DOHH2 (cell line): Measurements from ENCODE around the gene RNF112.
A peak's percentile ranks its signal among the peaks of the same experiment; 100 is the strongest.

ENCODE experiments used
- EZH2phosphoT487 ChIP-seq: fragments of 200-600 bp; sonication (generic); IDR thresholded peaks from 2 replicates; pipeline ENCODE4 v1.6.1; 2017; ENCODE audit warnings: borderline replicate concordance, mild to moderate bottlenecking, antibody characterized with exemption, low read length, moderate library complexity, mixed read lengths
- TF ChIP-seq, protein P1 (sequence below): fragments of 200-600 bp; sonication (generic); IDR thresholded peaks from one replicate; pipeline ENCODE4 v1.5.1; 2014; ENCODE audit warnings: antibody characterized with exemption, mild to moderate bottlenecking, low read depth, low read length; ENCODE audit not compliant: poor library complexity, severe bottlenecking

DNA sequence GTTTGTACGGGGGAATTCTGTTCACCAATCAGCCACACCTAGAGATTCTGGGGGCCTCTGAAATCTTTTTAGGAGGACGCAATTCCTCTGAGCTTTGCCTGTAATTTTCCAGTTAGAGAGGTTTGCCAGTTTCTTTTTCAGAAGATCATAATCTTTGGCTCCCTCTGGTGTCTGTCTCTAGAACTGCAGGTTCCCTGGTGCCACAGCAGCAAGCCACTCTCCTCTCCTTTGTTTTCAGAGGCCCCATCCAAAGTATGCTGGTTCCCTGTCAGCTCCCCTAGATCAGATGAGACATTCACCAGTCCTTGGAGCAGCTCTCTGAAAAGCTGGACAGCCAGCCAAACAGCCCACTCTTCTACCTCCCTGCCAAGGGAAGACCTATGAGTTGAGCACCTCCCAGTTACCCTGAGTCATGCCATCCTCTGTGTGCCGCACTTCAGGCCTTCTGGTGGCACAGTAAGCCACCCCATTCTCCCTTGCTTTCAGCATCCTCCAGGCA, 36.1 kb downstream of the RNF112 start:
- TF ChIP-seq, protein P1, sequence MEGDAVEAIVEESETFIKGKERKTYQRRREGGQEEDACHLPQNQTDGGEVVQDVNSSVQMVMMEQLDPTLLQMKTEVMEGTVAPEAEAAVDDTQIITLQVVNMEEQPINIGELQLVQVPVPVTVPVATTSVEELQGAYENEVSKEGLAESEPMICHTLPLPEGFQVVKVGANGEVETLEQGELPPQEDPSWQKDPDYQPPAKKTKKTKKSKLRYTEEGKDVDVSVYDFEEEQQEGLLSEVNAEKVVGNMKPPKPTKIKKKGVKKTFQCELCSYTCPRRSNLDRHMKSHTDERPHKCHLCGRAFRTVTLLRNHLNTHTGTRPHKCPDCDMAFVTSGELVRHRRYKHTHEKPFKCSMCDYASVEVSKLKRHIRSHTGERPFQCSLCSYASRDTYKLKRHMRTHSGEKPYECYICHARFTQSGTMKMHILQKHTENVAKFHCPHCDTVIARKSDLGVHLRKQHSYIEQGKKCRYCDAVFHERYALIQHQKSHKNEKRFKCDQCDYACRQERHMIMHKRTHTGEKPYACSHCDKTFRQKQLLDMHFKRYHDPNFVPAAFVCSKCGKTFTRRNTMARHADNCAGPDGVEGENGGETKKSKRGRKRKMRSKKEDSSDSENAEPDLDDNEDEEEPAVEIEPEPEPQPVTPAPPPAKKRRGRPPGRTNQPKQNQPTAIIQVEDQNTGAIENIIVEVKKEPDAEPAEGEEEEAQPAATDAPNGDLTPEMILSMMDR: peak; percentile 94
- no peak for TF ChIP-seq EZH2phosphoT487
